GM19035 (cell line): ENCODE data around the gene TMEM121.
A peak's percentile ranks its signal among the peaks of the same experiment; 100 is the strongest.

ENCODE experiments used
- ATAC-seq: cut with Tn5 transposase; IDR thresholded peaks from one replicate; pipeline ENCODE4 v1.9.1; 2021; ENCODE audit not compliant: unreplicated experiment

Gene TMEM121

GRCh38 chr14:105525861-105526775 is at the start of gene TMEM121:
TSS of gene TMEM121 (plus strand) at chr14:105526583. CDS start at chr14:105528835, 2,252 bp downstream.
- ATAC-seq = no peak

- no peak for ATAC-seq
These were observed 49.3 kb upstream of the TMEM121 start for GRCh38 chr14:105476831-105477659.

- ATAC-seq = no peak
These were observed 48.6 kb upstream of the TMEM121 start for GRCh38 chr14:105477660-105478397.

GRCh38 chr14:105478398-105479251 is 47.8 kb upstream of the TMEM121 start:
- ATAC-seq = no peak

GRCh38 chr14:105479431-105480158 is 46.8 kb upstream of the TMEM121 start:
- ATAC-seq = no peak

- ATAC-seq = no peak
These were observed 46.1 kb upstream of the TMEM121 start for GRCh38 chr14:105480199-105480746.

- ATAC-seq = no peak
These were observed 45.3 kb upstream of the TMEM121 start for GRCh38 chr14:105480807-105481801.

- peak; percentile 53 for ATAC-seq
These were observed 44.4 kb upstream of the TMEM121 start for GRCh38 chr14:105481886-105482457.

- ATAC-seq = no peak
These were observed 43.8 kb upstream of the TMEM121 start for GRCh38 chr14:105482486-105483110.

- no peak for ATAC-seq
These were observed 42.9 kb upstream of the TMEM121 start for GRCh38 chr14:105483300-105484068.

- ATAC-seq = no peak
These were observed 42.0 kb upstream of the TMEM121 start for GRCh38 chr14:105484069-105484996.

GRCh38 chr14:105484997-105485393 is 41.4 kb upstream of the TMEM121 start:
- ATAC-seq = no peak

GRCh38 chr14:105485739-105486162 is 40.6 kb upstream of the TMEM121 start:
- ATAC-seq = no peak

- ATAC-seq = no peak
These were observed 40.0 kb upstream of the TMEM121 start, which contains the start of gene CRIP1 for GRCh38 chr14:105486163-105486973. TSS of gene CRIP1 (plus strand) at chr14:105486886. CDS start at chr14:105487260, 374 bp downstream.
